HEK293T (cell line): Measurements from ENCODE around the gene PLCD3.

Experiments
- CTCF ChIA-PET: fragments of 350-600 bp; formaldehyde crosslinking; extraction: SDS; loops from one replicate; lab custom pipeline; 2021; ENCODE audit warnings: antibody characterized with exemption, inconsistent platforms; lab: Yijun Ruan, JAX
- POLR2A ChIA-PET: fragments of 350-600 bp; formaldehyde crosslinking; extraction: SDS; loops from one replicate; lab custom pipeline; 2020; ENCODE audit warnings: antibody characterized with exemption, inconsistent platforms; lab: Yijun Ruan, JAX
- DNase-seq: peaks from one replicate; pipeline ENCODE4 v3.0.0; 2012; ENCODE audit warnings: mixed read lengths; ENCODE audit errors: extremely low spot score
- ARNT ChIP-seq: fragments of 450-650 bp; IDR thresholded peaks from 2 replicates; pipeline ENCODE4 v1.6.1; 2017; ENCODE audit warnings: mild to moderate bottlenecking
- BHLHE40 ChIP-seq: fragments of 450-650 bp; IDR thresholded peaks from 2 replicates; pipeline ENCODE4 v1.6.1; 2016; ENCODE audit warnings: mild to moderate bottlenecking, moderate library complexity, borderline replicate concordance
- CTBP1 ChIP-seq: fragments of 450-650 bp; IDR thresholded peaks from 2 replicates; pipeline ENCODE4 v1.6.1; 2016; ENCODE audit warnings: borderline replicate concordance
- ELF4 ChIP-seq: fragments of 450-650 bp; IDR thresholded peaks from 2 replicates; pipeline ENCODE4 v1.6.1; 2017; ENCODE audit warnings: antibody characterized with exemption
- FOXA1 ChIP-seq: fragments of 450-650 bp; IDR thresholded peaks from 2 replicates; pipeline ENCODE4 v1.6.1; 2016; ENCODE audit warnings: mild to moderate bottlenecking
- FOXK2 ChIP-seq: fragments of 450-650 bp; IDR thresholded peaks from 2 replicates; pipeline ENCODE4 v1.6.1; 2016; ENCODE audit warnings: mild to moderate bottlenecking
- FOXM1 ChIP-seq: fragments of 450-650 bp; IDR thresholded peaks from 2 replicates; pipeline ENCODE4 v1.6.1; 2017; ENCODE audit warnings: mild to moderate bottlenecking, borderline replicate concordance
- HDGF ChIP-seq: fragments of 450-650 bp; IDR thresholded peaks from 2 replicates; pipeline ENCODE4 v1.6.1; 2017; ENCODE audit warnings: antibody characterized with exemption, borderline replicate concordance
- L3MBTL2 ChIP-seq: fragments of 450-650 bp; conservative IDR thresholded peaks from 2 replicates; pipeline ENCODE4 v1.6.1; 2016; ENCODE audit warnings: mild to moderate bottlenecking
- LEF1 ChIP-seq: fragments of 450-650 bp; IDR thresholded peaks from 2 replicates; pipeline ENCODE4 v1.6.1; 2017; ENCODE audit warnings: mild to moderate bottlenecking, borderline replicate concordance
- NFRKB ChIP-seq: fragments of 450-650 bp; IDR thresholded peaks from 2 replicates; pipeline ENCODE4 v1.6.1; 2016; ENCODE audit warnings: mild to moderate bottlenecking, moderate library complexity
- SP1 ChIP-seq: fragments of 450-650 bp; IDR thresholded peaks from 2 replicates; pipeline ENCODE4 v1.6.1; 2017
- SUZ12 ChIP-seq: fragments of 450-650 bp; IDR thresholded peaks from 2 replicates; pipeline ENCODE4 v1.6.1; 2016; ENCODE audit warnings: mild to moderate bottlenecking
- TARDBP ChIP-seq: fragments of 450-650 bp; IDR thresholded peaks from 2 replicates; pipeline ENCODE4 v1.6.1; 2016
- ZNF384 ChIP-seq: fragments of 450-650 bp; IDR thresholded peaks from 2 replicates; pipeline ENCODE4 v1.6.1; 2016
- TF ChIP-seq, protein P1 (sequence below): fragments of 450-650 bp; IDR thresholded peaks from 2 replicates; pipeline ENCODE4 v1.6.1; 2016

Gene PLCD3

GRCh38 chr17:45148183-45149036, 16.1 kb upstream of the PLCD3 start, which contains the start of gene HEXIM1:
HEXIM1 (plus strand) TSS chr17:45148475; CDS start chr17:45149191, 716 bp downstream.
- DNase-seq, result peak; percentile 95
- CTCF ChIA-PET, result interaction anchor here (0.6 to 6.1 kb wide), 9 partner anchors 11 to 193 kb away, joined by 3 to 106 read pairs (median 8); partner anchors contain the start of genes ACBD4 and HEXIM2
- TF ChIP-seq SUZ12 (no peak), ELF4 (peak; percentile 100), HDGF (no peak), SP1 (no peak), TARDBP (peak; percentile 98), NFRKB (peak; percentile 97), CTBP1 (peak; percentile 31; the same call in 1 of the 2 replicates), LEF1 (no peak), FOXK2 (no peak), L3MBTL2 (peak; percentile 55; the same call in 1 of the 2 replicates)
- TF ChIP-seq, protein P1, sequence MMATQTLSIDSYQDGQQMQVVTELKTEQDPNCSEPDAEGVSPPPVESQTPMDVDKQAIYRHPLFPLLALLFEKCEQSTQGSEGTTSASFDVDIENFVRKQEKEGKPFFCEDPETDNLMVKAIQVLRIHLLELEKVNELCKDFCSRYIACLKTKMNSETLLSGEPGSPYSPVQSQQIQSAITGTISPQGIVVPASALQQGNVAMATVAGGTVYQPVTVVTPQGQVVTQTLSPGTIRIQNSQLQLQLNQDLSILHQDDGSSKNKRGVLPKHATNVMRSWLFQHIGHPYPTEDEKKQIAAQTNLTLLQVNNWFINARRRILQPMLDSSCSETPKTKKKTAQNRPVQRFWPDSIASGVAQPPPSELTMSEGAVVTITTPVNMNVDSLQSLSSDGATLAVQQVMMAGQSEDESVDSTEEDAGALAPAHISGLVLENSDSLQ, result peak; percentile 74
- POLR2A ChIA-PET, result interaction anchor here (0.5 to 8.6 kb wide), 39 partner anchors 9 to 443 kb away, joined by 3 to 345 read pairs (median 4); partner anchors contain the start of genes ACBD4, FMNL1, HEXIM2 and MAP3K14

DNA sequence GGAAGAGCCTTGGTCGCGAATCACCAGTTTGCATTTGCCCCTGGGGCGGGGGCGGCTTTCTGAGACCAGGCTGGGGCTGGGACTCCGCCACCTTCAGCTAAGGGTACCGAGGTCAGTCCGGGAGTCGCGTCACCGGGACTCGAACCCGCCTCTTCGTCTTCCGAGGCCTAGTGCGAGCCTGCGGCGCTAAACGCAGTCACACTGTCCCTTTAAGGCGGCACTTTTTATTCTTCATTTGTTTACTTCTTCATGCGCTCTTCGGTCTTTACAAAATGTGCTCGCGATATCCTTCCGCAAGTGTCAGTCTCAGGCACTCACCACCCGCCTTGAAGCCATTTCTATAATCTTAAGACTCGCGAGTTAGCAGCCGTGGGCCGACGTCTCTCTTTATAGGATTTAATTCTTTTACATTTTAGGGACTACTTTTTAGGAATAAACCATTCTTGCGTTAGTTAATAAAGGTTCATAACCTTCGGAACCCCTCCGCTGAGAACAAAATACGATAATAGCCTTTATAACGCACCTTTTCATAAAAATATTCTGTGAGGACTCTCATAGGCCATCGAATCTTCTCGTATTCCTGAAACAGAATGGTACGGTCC, 15.4 kb upstream of the PLCD3 start:
- ChIA-PET CTCF (interaction anchor here (2.7 to 6.1 kb wide), 3 partner anchors 12 to 51 kb away, joined by 39 to 106 read pairs (median 85); partner anchors contain the start of genes ACBD4 and HEXIM2), POLR2A (interaction anchor here (0.6 to 8.6 kb wide), 31 partner anchors 8 to 443 kb away, joined by 3 to 345 read pairs (median 4); partner anchors contain the start of genes ACBD4, FMNL1, HEXIM2 and MAP3K14)
- TF ChIP-seq NFRKB (peak; percentile 98), BHLHE40 (peak; percentile 91), CTBP1 (no peak; the same call in 1 of the 2 replicates), ZNF384 (no peak; the same call in 1 of the 2 replicates), ARNT (no peak), LEF1 (peak; percentile 77; the same call in 1 of the 2 replicates), L3MBTL2 (peak; percentile 68), SP1 (no peak), FOXA1 (no peak), TARDBP (0 out of 2 replicates have a peak, but pooled peaks have one; percentile 48), FOXM1 (peak; percentile 92; the same call in 1 of the 2 replicates), ELF4 (peak; percentile 58), SUZ12 (no peak), HDGF (no peak), FOXK2 (peak; percentile 98)
- TF ChIP-seq, protein P1, result peak; percentile 91
- DNase-seq, result peak; percentile 57

GRCh38 chr17:45146890-45147580, 14.7 kb upstream of the PLCD3 start:
- DNase-seq, result peak; percentile 68
- CTCF ChIA-PET, result interaction anchor here (2.5 to 6.1 kb wide), 3 partner anchors 11 to 52 kb away, joined by 29 to 106 read pairs (median 85); partner anchors contain the start of gene ACBD4
- TF ChIP-seq SUZ12 (no peak), ZNF384 (no peak), FOXK2 (no peak), FOXM1 (no peak), BHLHE40 (no peak), ELF4 (peak; percentile 29)
- POLR2A ChIA-PET, result interaction anchor here (0.6 to 8.6 kb wide), 21 partner anchors 8 to 278 kb away, joined by 3 to 345 read pairs (median 5); partner anchors contain the start of genes ACBD4, HEXIM2, NMT1 and PLCD3

DNA sequence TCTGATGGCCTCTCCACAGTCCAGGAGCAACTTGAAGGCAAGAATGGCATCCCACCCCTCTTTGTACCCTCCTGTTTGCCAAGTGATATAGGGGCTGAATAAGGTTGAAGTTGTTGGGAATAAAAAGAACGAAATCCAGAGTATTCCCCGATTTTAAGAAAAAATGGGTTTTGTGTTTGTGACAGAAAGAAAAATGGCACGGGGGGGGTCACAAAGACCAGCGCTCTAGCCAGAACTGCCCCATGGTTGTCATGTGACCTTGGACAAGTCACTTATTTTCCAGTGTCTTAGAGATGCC, 14.2 kb upstream of the PLCD3 start:
- TF ChIP-seq L3MBTL2 (no peak), NFRKB (no peak), FOXK2 (no peak), SP1 (no peak), SUZ12 (no peak), FOXA1 (no peak), HDGF (no peak), BHLHE40 (no peak), ZNF384 (no peak), ARNT (no peak), TARDBP (no peak), FOXM1 (no peak), CTBP1 (no peak)
- no peak for DNase-seq
- POLR2A ChIA-PET, result interaction anchor here (1.0 to 8.6 kb wide), 4 partner anchors 11 to 52 kb away, joined by 3 to 345 read pairs (median 6); partner anchors contain the start of genes ACBD4 and HEXIM2
- CTCF ChIA-PET, result interaction anchor here (2.5 kb wide), 1 partner anchor 11 kb away, joined by 29 read pairs; the partner anchor contains the start of gene ACBD4

- CTCF ChIA-PET, result interaction anchor here (2.5 kb wide), 1 partner anchor 10 kb away, joined by 29 read pairs; the partner anchor contains the start of gene ACBD4
- TF ChIP-seq L3MBTL2 (no peak), FOXA1 (no peak), ZNF384 (no peak), ARNT (no peak), NFRKB (no peak)
- POLR2A ChIA-PET, result interaction anchor here (1.0 to 8.6 kb wide), 4 partner anchors 10 to 52 kb away, joined by 3 to 345 read pairs (median 6); partner anchors contain the start of genes ACBD4 and HEXIM2
- DNase-seq, result no peak
Measured at GRCh38 chr17:45146166-45146565, 13.9 kb upstream of the PLCD3 start.
